Subcutaneous adipose tissue (tissue), 4 donors: ENCODE results near the gene SEPTIN12. TPM values are rescaled to one million over a fixed set of nuclear protein-coding genes. Genes with fewer than 3 reads are reported as not detected.

Experiments used
- CTCF ChIP-seq: fragments of 450-650 bp; IDR thresholded peaks from one replicate; pipeline ENCODE4 v1.5.1; 2016; ENCODE audit warnings: low read depth, mild to moderate bottlenecking, control low read depth, antibody characterized with exemption, moderate library complexity
- total RNA-seq, 4 donors: library from RNA; depleted of rRNA; stranded (reverse); fragments of >200 nt; gene quantifications; one replicate each; pipeline ENCODE4 v1.1.0, GENCODE V29; 2016

The SEPTIN12 gene
- total RNA-seq, 4 donors from 2014 or later = not detected

DNA sequence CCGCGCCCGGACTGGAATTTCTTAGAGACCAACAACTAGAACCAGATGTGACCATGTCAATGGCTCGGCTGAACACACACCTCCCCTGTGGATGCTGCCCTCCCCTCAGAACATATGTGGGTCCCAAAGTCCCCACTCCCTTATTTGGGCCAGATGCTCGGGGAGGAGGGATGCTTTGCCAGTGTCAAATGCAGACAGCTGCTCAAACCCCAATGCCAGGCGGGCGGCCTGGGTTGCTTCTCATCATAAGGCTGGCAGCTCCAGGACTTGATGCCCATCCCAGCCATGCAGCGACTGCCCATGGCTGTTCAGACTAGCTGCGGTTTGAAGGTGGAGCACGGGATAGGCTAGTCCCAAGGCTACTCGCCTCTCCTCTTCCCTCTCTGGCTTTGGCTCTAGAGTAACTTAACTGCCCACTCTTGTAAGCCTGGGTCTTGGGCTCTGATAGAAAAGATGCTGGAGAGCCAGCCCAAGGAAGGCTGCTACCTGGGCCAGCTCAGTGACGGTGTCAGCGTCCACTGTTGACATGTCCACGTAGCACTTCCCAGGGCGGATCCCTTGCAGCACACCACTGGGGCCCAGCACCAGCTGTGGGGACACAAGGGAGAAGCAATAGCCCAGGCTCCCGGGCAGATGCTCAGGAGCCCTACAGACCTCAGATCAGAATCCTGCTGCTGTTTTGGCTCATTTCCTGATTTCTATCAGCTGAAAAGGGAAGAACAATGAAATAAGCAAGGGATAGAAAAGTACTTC lies 25.3 kb upstream of the SEPTIN12 start:
- no peak for TF ChIP-seq CTCF

GRCh38 chr16:4811773-4812172 lies 23.6 kb upstream of the SEPTIN12 start:
- TF ChIP-seq CTCF = no peak

- TF ChIP-seq CTCF = no peak
These were observed 23.1 kb upstream of the SEPTIN12 start for GRCh38 chr16:4811242-4811641.

DNA sequence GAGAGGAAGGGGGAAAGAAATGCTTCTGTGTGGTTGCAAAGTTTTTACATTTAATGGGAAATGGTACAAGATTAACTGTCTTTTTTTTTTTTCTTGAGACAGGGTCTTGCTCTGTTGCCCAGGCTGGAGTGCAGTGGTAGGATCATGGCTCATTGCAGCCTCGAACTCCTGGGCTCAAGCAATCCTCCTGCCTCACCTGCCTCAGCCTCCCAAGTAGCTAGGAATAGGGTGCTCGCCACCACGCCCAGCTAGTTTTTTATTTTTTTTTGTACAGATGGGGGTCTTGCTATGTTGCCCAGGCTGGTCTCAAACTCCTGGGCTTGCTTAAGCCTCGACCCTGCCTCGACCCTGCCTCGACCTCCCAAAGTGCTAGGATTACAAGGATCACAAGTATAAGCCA lies 18.1 kb upstream of the SEPTIN12 start:
- no peak for TF ChIP-seq CTCF

GRCh38 chr16:4805231-4805630 lies 17.1 kb upstream of the SEPTIN12 start:
- no peak for TF ChIP-seq CTCF

DNA sequence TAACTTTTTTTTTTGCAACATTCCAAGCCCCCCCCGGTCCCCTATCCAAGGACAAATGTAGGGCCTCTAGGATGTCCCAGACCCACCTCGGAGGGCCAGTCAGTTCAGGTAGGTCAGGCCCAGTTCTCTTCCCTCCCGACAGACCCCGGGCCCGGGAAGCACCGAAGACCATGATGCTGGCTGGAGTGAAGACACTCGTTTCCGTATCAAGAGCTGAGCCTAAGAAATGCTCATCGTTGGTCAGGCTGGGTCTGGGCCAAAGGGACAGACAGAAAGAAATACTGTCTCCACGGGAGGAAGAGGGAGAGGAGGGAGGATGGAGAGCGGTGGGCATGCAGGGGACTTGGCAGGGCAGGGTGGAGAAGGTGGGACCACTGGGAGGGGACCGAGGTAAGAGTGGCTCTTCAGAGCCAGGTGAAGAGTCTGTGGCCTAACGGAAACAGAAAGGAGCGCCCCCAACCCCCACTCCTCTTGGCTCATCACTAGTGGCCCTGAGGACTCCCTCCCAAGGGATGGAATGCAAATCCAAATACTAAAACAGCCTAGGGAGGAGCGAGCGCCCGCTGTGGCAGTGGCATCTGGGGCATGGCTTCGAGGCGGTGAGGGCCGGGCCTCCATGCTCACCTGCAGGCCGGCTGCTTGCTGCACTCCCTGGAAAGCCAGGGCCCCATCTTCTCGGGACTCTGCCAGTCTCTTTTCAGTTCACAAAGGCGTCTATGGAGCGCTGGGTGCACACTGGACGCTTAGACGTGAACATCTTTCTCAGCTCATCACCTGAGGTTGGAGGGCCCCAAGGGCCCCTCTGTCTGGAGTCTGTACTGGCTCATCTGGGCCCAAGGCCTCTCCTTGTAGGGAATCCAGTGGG lies 16.0 kb upstream of the SEPTIN12 start:
- TF ChIP-seq CTCF = no peak

DNA sequence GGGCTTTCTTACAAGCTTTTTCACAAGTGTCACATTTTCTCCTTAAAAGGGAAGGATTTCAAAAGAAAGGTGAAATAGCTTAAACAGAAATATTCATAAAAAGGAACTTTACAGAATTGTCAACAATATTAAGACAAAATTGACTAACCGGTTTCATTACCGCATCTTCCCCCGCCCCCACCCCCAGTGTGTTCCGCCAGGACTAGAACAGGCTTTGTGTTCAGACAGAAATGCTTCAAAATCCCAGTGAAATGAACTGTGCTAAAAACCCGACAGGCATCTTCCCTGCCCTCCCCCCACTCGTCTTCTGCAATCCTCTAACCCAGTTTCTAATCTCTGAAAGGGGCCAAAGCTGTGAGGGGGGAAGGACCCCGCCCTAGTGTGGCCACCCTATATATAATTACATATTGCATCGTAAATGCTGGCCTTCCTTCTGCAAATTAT lies 15.3 kb upstream of the SEPTIN12 start:
- TF ChIP-seq CTCF = no peak
